SK-N-SH (cell line): ENCODE measurements around the gene SNU13. TPM values are rescaled to one million over a fixed set of nuclear protein-coding genes. Genes with fewer than 3 reads are reported as not detected.

Experiments used
- CTCF ChIA-PET: fragments of 300-600, 350-600 bp; formaldehyde crosslinking; extraction: SDS; loops from one replicate; lab custom pipeline; 2021; lab: Yijun Ruan, JAX
- POLR2A ChIA-PET: fragments of 350-600 bp; sonication (Branson Sonifier 250); formaldehyde crosslinking; extraction: SDS; loops from one replicate; lab custom pipeline; 2020; ENCODE audit warnings: antibody characterized with exemption, inconsistent platforms; lab: Yijun Ruan, JAX
- DNase-seq: peaks from one replicate; pipeline ENCODE4 v3.0.0; 2012
- H2AFZ ChIP-seq: fragments of 200-600 bp; sonication (generic); 2 replicates; pipeline ENCODE4 v1.8.1; 2016; ENCODE audit warnings: antibody characterized with exemption, mild to moderate bottlenecking, low read depth
- H3F3A ChIP-seq: fragments of 200-600 bp; sonication (generic); replicated peaks from 2 replicates; pipeline ENCODE3; 2016; ENCODE audit warnings: antibody characterized with exemption, mild to moderate bottlenecking; ENCODE audit not compliant: insufficient read depth
- H3K27ac ChIP-seq, 2 experiments: fragments of 200-500 bp in 1 of 2; fragments of 200-600 bp in 1 of 2; sonication (Bioruptor generic) in 1 of 2; sonication (generic), shearing (Covaris generic) in 1 of 2; 2 replicates each; pipeline versions ENCODE4 v1.5.1 to v1.6.1; 2014 to 2016; ENCODE audit warnings: low read depth in 2 of 2, inconsistent platforms in 1 of 2, low read length in 1 of 2, mild to moderate bottlenecking in 1 of 2, mixed read lengths in 1 of 2
- H3K27me3 ChIP-seq: fragments of 200-600 bp; sonication (generic), shearing (Covaris generic); 2 replicates; pipeline ENCODE4 v1.6.1; 2016; ENCODE audit warnings: mixed run types; ENCODE audit not compliant: insufficient read depth
- H3K36me3 ChIP-seq, 2 experiments: fragments of 200-500 bp in 1 of 2; fragments of 200-600 bp in 1 of 2; sonication (Bioruptor generic) in 1 of 2; sonication (generic) in 1 of 2; replicated peaks in 1 of 2; 2 replicates each; pipeline versions ENCODE3 to v1.5.1; 2014 to 2016; ENCODE audit warnings: low read length in 1 of 2, mild to moderate bottlenecking in 1 of 2; ENCODE audit not compliant: insufficient read depth in 2 of 2, control insufficient read depth in 1 of 2
- H3K4me1 ChIP-seq, 2 experiments: fragments of 200-500 bp in 1 of 2; fragments of 200-600 bp in 1 of 2; sonication (Bioruptor generic) in 1 of 2; sonication (generic), shearing (Covaris generic) in 1 of 2; 2 replicates each; pipeline versions ENCODE4 v1.5.1 to v1.6.1; 2014 to 2016; ENCODE audit warnings: low read depth in 1 of 2, low read length in 1 of 2, mixed run types in 1 of 2; ENCODE audit not compliant: insufficient read depth in 2 of 2, control insufficient read depth in 1 of 2
- H3K4me2 ChIP-seq: fragments of 200-600 bp; sonication (generic), shearing (Covaris generic); 2 replicates; pipeline ENCODE4 v1.6.1; 2017; ENCODE audit warnings: mixed run types
- H3K4me3 ChIP-seq, 2 experiments: fragments of 200-500 bp in 1 of 2; fragments of 200-600 bp in 1 of 2; sonication (Bioruptor generic) in 1 of 2; sonication (generic), shearing (Covaris generic) in 1 of 2; 2 replicates each; pipeline versions ENCODE4 v1.5.1 to v1.8.1; 2014 to 2016; ENCODE audit warnings: low read depth in 2 of 2, inconsistent platforms in 1 of 2, low read length in 1 of 2, mild to moderate bottlenecking in 1 of 2, mixed read lengths in 1 of 2, moderate library complexity in 1 of 2
- H3K79me2 ChIP-seq: fragments of 200-600 bp; sonication (generic); 2 replicates; pipeline ENCODE4 v1.8.1; 2017; ENCODE audit warnings: mild to moderate bottlenecking; ENCODE audit not compliant: insufficient read depth
- H3K9ac ChIP-seq: fragments of 200-600 bp; sonication (generic); 2 replicates; pipeline ENCODE4 v1.6.1; 2017; ENCODE audit warnings: mixed run types
- H3K9me2 ChIP-seq: fragments of 200-600 bp; sonication (generic); 2 replicates; pipeline ENCODE4 v1.6.1; 2017; ENCODE audit warnings: mixed run types
- H3K9me3 ChIP-seq: fragments of 200-600 bp; sonication (generic); 2 replicates; pipeline ENCODE4 v1.6.1; 2017; ENCODE audit warnings: mixed run types, mild to moderate bottlenecking, moderate library complexity
- H4K20me1 ChIP-seq: fragments of 200-600 bp; sonication (generic); 2 replicates; pipeline ENCODE4 v1.6.1; 2017; ENCODE audit warnings: mild to moderate bottlenecking, mixed run types; ENCODE audit not compliant: insufficient read depth
- CHD2 ChIP-seq: fragments of 150-350 bp; IDR thresholded peaks from 2 replicates; pipeline ENCODE4 v1.6.1; 2018; ENCODE audit warnings: low read length; ENCODE audit not compliant: partially characterized antibody
- GABPA ChIP-seq: IDR thresholded peaks from 2 replicates; pipeline ENCODE4 v1.4.0; 2012; ENCODE audit warnings: low read depth, mild to moderate bottlenecking
- GATA2 ChIP-seq: sonication (generic); formaldehyde crosslinking; IDR thresholded peaks from 2 replicates; pipeline ENCODE4 v1.5.0; 2020; ENCODE audit warnings: mild to moderate bottlenecking, missing genetic modification reagents
- MXI1 ChIP-seq: IDR thresholded peaks from 2 replicates; pipeline ENCODE4 v1.6.1; 2012; ENCODE audit warnings: mild to moderate bottlenecking, low read depth, low read length, improper control_type of control experiment
- NFIC ChIP-seq: IDR thresholded peaks from 2 replicates; pipeline ENCODE4 v1.4.0; 2012; ENCODE audit warnings: borderline replicate concordance
- POLR2AphosphoS5 ChIP-seq: IDR thresholded peaks from 2 replicates; pipeline ENCODE4 v1.6.1; 2012; ENCODE audit warnings: low read depth, low read length
- RAD21 ChIP-seq: IDR thresholded peaks from 2 replicates; pipeline ENCODE4 v1.6.1; 2012; ENCODE audit warnings: mild to moderate bottlenecking, low read length
- RXRA ChIP-seq: IDR thresholded peaks from 2 replicates; pipeline ENCODE4 v1.4.0; 2012; ENCODE audit warnings: low read depth, mild to moderate bottlenecking, borderline replicate concordance
- SIN3A ChIP-seq: IDR thresholded peaks from 2 replicates; pipeline ENCODE4 v1.6.1; 2012; ENCODE audit warnings: low read depth, mild to moderate bottlenecking, low read length, moderate library complexity, borderline replicate concordance
- WGBS: methylation state at CpG from one replicate; pipeline ENCODE4 v1.1.6; 2017; ENCODE audit warnings: low lambda C conversion rate; 5-methylcytosine and 5-hydroxymethylcytosine counted together
- polyA plus RNA-seq, 3 experiments: library from polyadenylated mRNA; depleted of rRNA; stranded (reverse); fragments of >200 nt; gene quantifications; 2 replicates each; pipeline ENCODE4 v1.2.3, GENCODE V29; 2012
- TF ChIP-seq, protein P1 (sequence below): fragments of 150-350 bp; IDR thresholded peaks from 2 replicates; pipeline ENCODE4 v1.6.1; 2016; ENCODE audit warnings: mild to moderate bottlenecking, low read depth, low read length
- TF ChIP-seq, protein P2 (sequence below): IDR thresholded peaks from 2 replicates; pipeline ENCODE4 v1.4.0; 2012; ENCODE audit warnings: low read depth

The SNU13 gene
- polyA plus RNA-seq, 1 of the 3 experiments (the other 2 are of a cell fraction) = 282 TPM

DNA sequence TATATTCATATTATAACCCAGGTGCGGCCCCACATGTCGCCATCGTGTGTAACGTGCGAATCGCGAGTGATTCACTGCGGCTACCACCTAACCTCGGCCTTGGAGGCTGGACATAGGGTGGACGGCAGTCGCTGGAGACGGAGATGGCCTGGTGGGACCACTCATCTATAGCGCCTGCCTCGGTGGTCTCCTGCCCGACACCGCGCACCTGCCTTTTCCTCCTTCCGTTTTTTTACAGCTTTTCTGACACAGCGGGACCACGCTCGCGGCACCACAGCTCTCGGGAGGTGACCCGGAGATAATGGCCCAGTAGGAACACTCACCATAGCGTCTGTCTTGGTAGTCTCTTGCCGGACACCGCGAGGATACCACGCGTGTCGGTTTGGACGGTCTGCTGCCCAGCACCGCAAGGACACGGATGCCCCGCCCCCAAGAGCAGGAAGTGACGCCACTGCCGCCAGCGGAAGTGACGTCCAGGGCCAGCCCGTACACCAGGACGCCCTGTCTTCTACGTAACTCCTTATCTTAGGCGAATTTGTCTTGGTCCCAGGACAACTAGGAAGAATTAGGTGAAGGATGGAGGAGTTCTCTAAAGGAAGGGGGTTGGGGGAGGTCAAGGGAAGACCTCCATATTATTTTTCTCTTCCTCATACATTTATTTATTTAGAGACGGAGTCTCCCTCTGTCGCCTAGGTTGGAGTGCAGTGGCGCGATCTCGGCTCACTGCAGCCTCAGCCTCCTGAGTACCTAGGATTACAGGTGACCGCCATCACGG is 6.4 kb downstream of the SNU13 start:
- no peaks in the 10 kb centered on the region for H4K20me1 ChIP-seq
- H3K27ac ChIP-seq = peak overlapping the region; percentile 64 to 82
- 24% methylated on average over 14 of the region's 50 CpGs for WGBS
- TF ChIP-seq CHD2 (peak; percentile 24), POLR2AphosphoS5 (peak; percentile 64; the same call in 1 of the 2 replicates), MXI1 (peak; percentile 85), NFIC (no peak), GATA2 (peak; percentile 9; the same call in 1 of the 2 replicates), SIN3A (no peak), RAD21 (no peak), GABPA (peak; percentile 91)
- TF ChIP-seq, protein P1, sequence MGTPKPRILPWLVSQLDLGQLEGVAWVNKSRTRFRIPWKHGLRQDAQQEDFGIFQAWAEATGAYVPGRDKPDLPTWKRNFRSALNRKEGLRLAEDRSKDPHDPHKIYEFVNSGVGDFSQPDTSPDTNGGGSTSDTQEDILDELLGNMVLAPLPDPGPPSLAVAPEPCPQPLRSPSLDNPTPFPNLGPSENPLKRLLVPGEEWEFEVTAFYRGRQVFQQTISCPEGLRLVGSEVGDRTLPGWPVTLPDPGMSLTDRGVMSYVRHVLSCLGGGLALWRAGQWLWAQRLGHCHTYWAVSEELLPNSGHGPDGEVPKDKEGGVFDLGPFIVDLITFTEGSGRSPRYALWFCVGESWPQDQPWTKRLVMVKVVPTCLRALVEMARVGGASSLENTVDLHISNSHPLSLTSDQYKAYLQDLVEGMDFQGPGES = no peak
- TF ChIP-seq, protein P2, sequence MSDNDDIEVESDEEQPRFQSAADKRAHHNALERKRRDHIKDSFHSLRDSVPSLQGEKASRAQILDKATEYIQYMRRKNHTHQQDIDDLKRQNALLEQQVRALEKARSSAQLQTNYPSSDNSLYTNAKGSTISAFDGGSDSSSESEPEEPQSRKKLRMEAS = peak; percentile 40; the same call in 1 of the 2 replicates
- H2AFZ ChIP-seq = no peak overlapping the region
- DNase-seq = peak; percentile 85
- H3K9me2 ChIP-seq = no peaks in the 10 kb centered on the region
- peaks cover 9% of the 10 kb centered on the region for H3F3A ChIP-seq
- peak overlapping the region; percentile 73 for H3K9ac ChIP-seq
- no peaks in the 10 kb centered on the region for H3K27me3 ChIP-seq
- peak overlapping the region; percentile 69 to 73 for H3K4me3 ChIP-seq
- H3K36me3 ChIP-seq = peaks cover 9 to 18% of the 10 kb centered on the region in 2 experiments
- peak overlapping the region; percentile 75 for H3K4me2 ChIP-seq
- H3K79me2 ChIP-seq = peaks cover 90% of the 10 kb centered on the region
- no peaks in the 10 kb centered on the region; a peak in 1 of 4 replicates for H3K4me1 ChIP-seq
- ChIA-PET POLR2A (interaction anchor here (0.6 kb wide), 1 partner anchor 284 kb away, joined by 3 read pairs; no protein-coding TSS in a partner anchor), CTCF (no interaction called here)
- H3K9me3 ChIP-seq = no peaks in the 10 kb centered on the region

DNA sequence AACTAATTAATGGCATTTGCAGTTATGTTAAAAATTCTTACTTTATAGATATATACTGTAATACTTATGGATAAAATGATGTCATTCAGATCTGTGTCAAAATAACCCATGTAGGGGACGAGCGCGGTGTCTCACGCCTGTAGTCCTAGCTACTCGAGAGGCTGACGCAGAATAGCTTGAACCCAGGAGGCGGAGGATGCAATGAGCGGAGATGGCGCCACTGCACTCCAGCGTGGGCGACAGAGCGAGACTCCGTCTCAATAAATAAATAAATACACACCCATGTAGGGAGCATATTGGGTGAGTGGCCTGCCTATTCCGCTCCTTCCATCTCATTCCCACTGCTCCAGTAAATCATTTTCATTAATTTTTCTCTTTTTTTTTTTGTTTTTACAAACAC is 7.1 kb downstream of the SNU13 start:
- ChIA-PET CTCF (interaction anchor here (0.6 kb wide), 1 partner anchor 15 kb away, joined by 3 read pairs; no protein-coding TSS in a partner anchor), POLR2A (interaction anchor here (0.6 kb wide), 1 partner anchor 284 kb away, joined by 3 read pairs; no protein-coding TSS in a partner anchor)
- no peak for DNase-seq
- Histone ChIP-seq H4K20me1 (no peaks in the 10 kb centered on the region), H2AFZ (no peak overlapping the region), H3K4me3 (peak overlapping the region; percentile 69 to 73), H3K4me2 (peak overlapping the region; percentile 75), H3K4me1 (no peaks in the 10 kb centered on the region; a peak in 1 of 4 replicates), H3K36me3 (peaks cover 9 to 18% of the 10 kb centered on the region in 2 experiments), H3K27ac (peak overlapping the region in 1 of 2 experiments; percentile 82; a peak in 2 of 4 replicates), H3K9me3 (no peaks in the 10 kb centered on the region), H3K79me2 (peaks cover 87% of the 10 kb centered on the region), H3K9ac (peak overlapping the region; percentile 73; the same call in 1 of the 2 replicates), H3K9me2 (no peaks in the 10 kb centered on the region), H3K27me3 (no peaks in the 10 kb centered on the region), H3F3A (peaks cover 9% of the 10 kb centered on the region)
- 32% methylated on average over 10 of the region's 14 CpGs for WGBS
- TF ChIP-seq SIN3A = 0 out of 2 replicates have a peak, but pooled peaks have one; percentile 4
- TF ChIP-seq RXRA = no peak
